GM19099 (cell line): ENCODE results near the gene TSPO.
A peak's percentile ranks its signal among the peaks of the same experiment; 100 is the strongest.

Source experiments
- POLR2A ChIP-seq: IDR thresholded peaks from 3 replicates; pipeline ENCODE4 v1.6.1; 2011; ENCODE audit warnings: low read depth; ENCODE audit not compliant: insufficient read length; ENCODE audit errors: extremely low read depth

The TSPO gene

GRCh38 chr22:43151251-43152002 is at the start of gene TSPO:
Gene TSPO (plus strand): TSS chr22:43151559. CDS start chr22:43159239, 7,680 bp downstream.
- peak; percentile 31 for TF ChIP-seq POLR2A

GRCh38 chr22:43106302-43106701 is 45.1 kb upstream of the TSPO start:
- TF ChIP-seq POLR2A: no peak

- no peak for TF ChIP-seq POLR2A
These were observed 41.8 kb upstream of the TSPO start for GRCh38 chr22:43109511-43109910.

- TF ChIP-seq POLR2A: no peak
These were observed 41.4 kb upstream of the TSPO start for GRCh38 chr22:43109921-43110443.

GRCh38 chr22:43110444-43110926 is 40.9 kb upstream of the TSPO start, which contains the start of gene BIK:
Gene BIK (plus strand): TSS chr22:43110750. CDS start chr22:43124023, 13,273 bp downstream.
- peak; percentile 28 for TF ChIP-seq POLR2A

GRCh38 chr22:43110927-43111623 is 40.3 kb upstream of the TSPO start:
- no peak for TF ChIP-seq POLR2A

GRCh38 chr22:43113526-43114251 is 37.7 kb upstream of the TSPO start:
- no peak for TF ChIP-seq POLR2A

GRCh38 chr22:43114958-43115357 is 36.4 kb upstream of the TSPO start:
- TF ChIP-seq POLR2A: no peak

- no peak for TF ChIP-seq POLR2A
These were observed 34.4 kb upstream of the TSPO start for GRCh38 chr22:43116932-43117331.

- TF ChIP-seq POLR2A: no peak
These were observed 33.1 kb upstream of the TSPO start for GRCh38 chr22:43118024-43118849.

GRCh38 chr22:43118953-43119458 is 32.4 kb upstream of the TSPO start:
- TF ChIP-seq POLR2A: peak; percentile 19

- no peak for TF ChIP-seq POLR2A
These were observed 24.7 kb upstream of the TSPO start for GRCh38 chr22:43126501-43127165.

GRCh38 chr22:43127166-43127908 is 24.0 kb upstream of the TSPO start:
- TF ChIP-seq POLR2A: no peak
